ENCODE data around the gene KIRREL2. TPM values are rescaled to one million over a fixed set of nuclear protein-coding genes. Genes with fewer than 3 reads are reported as not detected.

KIRREL2 gene
- total and polyA plus RNA-seq, 4 donors, result not detected

- Histone ChIP-seq H3K9me3 (ENCODE audit: control insufficient read depth in 4 of 4, low read length in 3 of 4) (no peaks in the 10 kb centered on the region), H3K27ac (ENCODE audit: low read depth in 1 of 2, low read length in 2 of 2) (no peak overlapping the region), H3K9ac (ENCODE audit: low read depth in 1 of 2, low read length in 2 of 2) (no peak overlapping the region), H3K4me3 (ENCODE audit: low read depth in 1 of 3, low read length in 3 of 3) (no peak overlapping the region), H3K4me1 (ENCODE audit: control insufficient read depth in 4 of 4, insufficient read depth in 4 of 4, low read length in 3 of 4) (peaks cover 0 to 6% (median 2%) of the 10 kb centered on the region in 4 donors), H3K36me3 (ENCODE audit: control insufficient read depth in 4 of 4, insufficient read depth in 3 of 4, low read depth in 1 of 4, low read length in 3 of 4) (no peaks in the 10 kb centered on the region), H3K27me3 (ENCODE audit: control insufficient read depth in 4 of 4, insufficient read depth in 4 of 4, low read length in 3 of 4) (peaks cover 0 to 4% (median 0%) of the 10 kb centered on the region in 4 donors)
- no peak for DNase-seq (ENCODE audit: low spot score)
- 66% methylated on average over 14 of the region's 14 CpGs for WGBS
- TF ChIP-seq YY1 (IDR thresholded peaks at IDR 0.05) (no peak), RXRA (IDR thresholded peaks at IDR 0.05) (peak in 1 of 2 donors; percentile 39)
Measured at GRCh38 chr19:35862528-35862927, 5.8 kb downstream of the KIRREL2 start.

DNA sequence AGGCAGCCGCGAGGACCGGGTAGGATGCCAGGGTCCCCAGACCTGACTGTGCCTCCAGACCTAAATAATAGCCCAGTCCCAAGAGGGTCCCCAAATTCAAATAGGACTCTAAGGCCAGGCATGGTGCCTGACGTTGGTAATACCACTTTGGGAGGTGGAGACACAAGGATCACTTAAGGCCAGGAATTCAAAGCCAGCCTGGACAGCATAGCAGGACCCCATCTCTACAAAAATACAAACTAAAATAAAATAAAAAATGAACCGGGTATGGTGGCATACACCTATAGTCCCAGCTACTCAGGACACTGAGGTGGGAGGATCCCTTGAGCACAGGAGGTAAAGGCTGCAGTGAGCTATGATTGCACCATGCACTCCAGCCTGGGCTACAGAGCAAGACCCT, 6.3 kb downstream of the KIRREL2 start:
- no peak overlapping the region for H3K27ac ChIP-seq (ENCODE audit: low read depth in 1 of 2, low read length in 2 of 2)
- 89% methylated on average over 5 of the region's 5 CpGs for WGBS
- DNase-seq (ENCODE audit: low spot score), result no peak
- H3K4me3 ChIP-seq (ENCODE audit: low read depth in 1 of 3, low read length in 3 of 3), result no peak overlapping the region
- H3K9me3 ChIP-seq (ENCODE audit: control insufficient read depth in 4 of 4, low read length in 3 of 4), result no peaks in the 10 kb centered on the region
- H3K36me3 ChIP-seq (ENCODE audit: control insufficient read depth in 4 of 4, insufficient read depth in 3 of 4, low read depth in 1 of 4, low read length in 3 of 4), result no peaks in the 10 kb centered on the region
- H3K9ac ChIP-seq (ENCODE audit: low read depth in 1 of 2, low read length in 2 of 2), result no peak overlapping the region
- H3K27me3 ChIP-seq (ENCODE audit: control insufficient read depth in 4 of 4, insufficient read depth in 4 of 4, low read length in 3 of 4), result peaks cover 0 to 4% (median 0%) of the 10 kb centered on the region in 4 donors
- peaks cover 0 to 7% (median 2%) of the 10 kb centered on the region in 4 donors for H3K4me1 ChIP-seq (ENCODE audit: control insufficient read depth in 4 of 4, insufficient read depth in 4 of 4, low read length in 3 of 4)
- TF ChIP-seq, protein P1, sequence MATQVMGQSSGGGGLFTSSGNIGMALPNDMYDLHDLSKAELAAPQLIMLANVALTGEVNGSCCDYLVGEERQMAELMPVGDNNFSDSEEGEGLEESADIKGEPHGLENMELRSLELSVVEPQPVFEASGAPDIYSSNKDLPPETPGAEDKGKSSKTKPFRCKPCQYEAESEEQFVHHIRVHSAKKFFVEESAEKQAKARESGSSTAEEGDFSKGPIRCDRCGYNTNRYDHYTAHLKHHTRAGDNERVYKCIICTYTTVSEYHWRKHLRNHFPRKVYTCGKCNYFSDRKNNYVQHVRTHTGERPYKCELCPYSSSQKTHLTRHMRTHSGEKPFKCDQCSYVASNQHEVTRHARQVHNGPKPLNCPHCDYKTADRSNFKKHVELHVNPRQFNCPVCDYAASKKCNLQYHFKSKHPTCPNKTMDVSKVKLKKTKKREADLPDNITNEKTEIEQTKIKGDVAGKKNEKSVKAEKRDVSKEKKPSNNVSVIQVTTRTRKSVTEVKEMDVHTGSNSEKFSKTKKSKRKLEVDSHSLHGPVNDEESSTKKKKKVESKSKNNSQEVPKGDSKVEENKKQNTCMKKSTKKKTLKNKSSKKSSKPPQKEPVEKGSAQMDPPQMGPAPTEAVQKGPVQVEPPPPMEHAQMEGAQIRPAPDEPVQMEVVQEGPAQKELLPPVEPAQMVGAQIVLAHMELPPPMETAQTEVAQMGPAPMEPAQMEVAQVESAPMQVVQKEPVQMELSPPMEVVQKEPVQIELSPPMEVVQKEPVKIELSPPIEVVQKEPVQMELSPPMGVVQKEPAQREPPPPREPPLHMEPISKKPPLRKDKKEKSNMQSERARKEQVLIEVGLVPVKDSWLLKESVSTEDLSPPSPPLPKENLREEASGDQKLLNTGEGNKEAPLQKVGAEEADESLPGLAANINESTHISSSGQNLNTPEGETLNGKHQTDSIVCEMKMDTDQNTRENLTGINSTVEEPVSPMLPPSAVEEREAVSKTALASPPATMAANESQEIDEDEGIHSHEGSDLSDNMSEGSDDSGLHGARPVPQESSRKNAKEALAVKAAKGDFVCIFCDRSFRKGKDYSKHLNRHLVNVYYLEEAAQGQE (IDR thresholded peaks at IDR 0.05), result no peak
- no peak for TF ChIP-seq SP1 (IDR thresholded peaks at IDR 0.05)
- TF ChIP-seq, protein P2, sequence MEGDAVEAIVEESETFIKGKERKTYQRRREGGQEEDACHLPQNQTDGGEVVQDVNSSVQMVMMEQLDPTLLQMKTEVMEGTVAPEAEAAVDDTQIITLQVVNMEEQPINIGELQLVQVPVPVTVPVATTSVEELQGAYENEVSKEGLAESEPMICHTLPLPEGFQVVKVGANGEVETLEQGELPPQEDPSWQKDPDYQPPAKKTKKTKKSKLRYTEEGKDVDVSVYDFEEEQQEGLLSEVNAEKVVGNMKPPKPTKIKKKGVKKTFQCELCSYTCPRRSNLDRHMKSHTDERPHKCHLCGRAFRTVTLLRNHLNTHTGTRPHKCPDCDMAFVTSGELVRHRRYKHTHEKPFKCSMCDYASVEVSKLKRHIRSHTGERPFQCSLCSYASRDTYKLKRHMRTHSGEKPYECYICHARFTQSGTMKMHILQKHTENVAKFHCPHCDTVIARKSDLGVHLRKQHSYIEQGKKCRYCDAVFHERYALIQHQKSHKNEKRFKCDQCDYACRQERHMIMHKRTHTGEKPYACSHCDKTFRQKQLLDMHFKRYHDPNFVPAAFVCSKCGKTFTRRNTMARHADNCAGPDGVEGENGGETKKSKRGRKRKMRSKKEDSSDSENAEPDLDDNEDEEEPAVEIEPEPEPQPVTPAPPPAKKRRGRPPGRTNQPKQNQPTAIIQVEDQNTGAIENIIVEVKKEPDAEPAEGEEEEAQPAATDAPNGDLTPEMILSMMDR (IDR thresholded peaks at IDR 0.05; ENCODE audit: low read depth, low read length, missing input control), result no peak
- TF ChIP-seq FOXA2 (IDR thresholded peaks at IDR 0.05), result no peak
- TF ChIP-seq JUND (IDR thresholded peaks at IDR 0.05), result no peak
- no peak for TF ChIP-seq YY1 (IDR thresholded peaks at IDR 0.05)
- no peak for TF ChIP-seq NR2F2 (IDR thresholded peaks at IDR 0.05)

DNA sequence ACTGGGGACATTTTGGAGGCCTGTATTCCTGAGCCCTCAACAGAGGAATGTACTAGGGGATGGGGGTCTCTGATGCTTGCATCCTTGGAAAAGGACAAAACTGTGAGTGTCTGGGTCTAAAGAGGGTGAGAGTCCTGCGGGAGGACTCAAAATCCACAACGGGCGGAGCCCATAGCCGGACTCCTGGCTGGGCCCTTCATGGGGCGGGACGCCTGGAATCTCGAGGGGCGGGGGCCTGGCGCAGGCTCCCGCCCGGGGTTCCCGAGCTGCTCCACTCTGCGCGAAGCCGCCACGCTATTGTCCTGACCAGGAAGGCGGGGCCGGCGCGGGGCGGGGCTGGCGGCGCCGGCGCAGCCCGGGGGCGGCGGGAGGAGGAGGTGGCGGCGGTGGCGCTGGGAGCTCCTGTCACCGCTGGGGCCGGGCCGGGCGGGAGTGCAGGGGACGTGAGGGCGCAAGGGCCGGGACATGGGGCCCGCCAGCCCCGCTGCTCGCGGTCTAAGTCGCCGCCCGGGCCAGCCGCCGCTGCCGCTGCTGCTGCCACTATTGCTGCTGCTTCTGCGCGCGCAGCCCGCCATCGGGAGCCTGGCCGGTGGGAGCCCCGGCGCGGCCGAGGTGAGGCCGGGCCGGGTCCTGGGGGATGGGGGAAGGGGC, 11.6 kb downstream of the KIRREL2 start, which contains the start of gene APLP1:
Gene APLP1, plus strand, starts transcription at position 403 of the 651 bp plus-strand sequence. Its CDS starts 63 bp downstream, at position 466.
- WGBS, result 3% methylated on average over 60 of the region's 60 CpGs
- Histone ChIP-seq H3K27me3 (ENCODE audit: control insufficient read depth in 4 of 4, insufficient read depth in 4 of 4, low read length in 3 of 4) (peaks cover 0 to 3% (median 2%) of the 10 kb centered on the region in 4 donors), H3K9me3 (ENCODE audit: control insufficient read depth in 4 of 4, low read length in 3 of 4) (no peaks in the 10 kb centered on the region), H3K4me1 (ENCODE audit: control insufficient read depth in 4 of 4, insufficient read depth in 4 of 4, low read length in 3 of 4) (peaks cover 3 to 17% (median 10%) of the 10 kb centered on the region in 4 donors), H3K4me3 (ENCODE audit: low read depth in 1 of 3, low read length in 3 of 3) (peak within 1 kb of the TSS in 1 of 3 donors; percentile 57), H3K27ac (ENCODE audit: low read depth in 1 of 2, low read length in 2 of 2) (no peak within 1 kb of the TSS), H3K9ac (ENCODE audit: low read depth in 1 of 2, low read length in 2 of 2) (no peak within 1 kb of the TSS), H3K36me3 (ENCODE audit: control insufficient read depth in 4 of 4, insufficient read depth in 3 of 4, low read depth in 1 of 4, low read length in 3 of 4) (no peaks in the 10 kb centered on the region)
- no peak for DNase-seq (ENCODE audit: low spot score)
- TF ChIP-seq NR2F2 (IDR thresholded peaks at IDR 0.05), result no peak
- TF ChIP-seq, protein P2 (IDR thresholded peaks at IDR 0.05; ENCODE audit: low read depth, low read length, missing input control), result no peak
- no peak for TF ChIP-seq YY1 (IDR thresholded peaks at IDR 0.05)
- TF ChIP-seq ATF3 (IDR thresholded peaks at IDR 0.05), result no peak
- TF ChIP-seq SP1 (IDR thresholded peaks at IDR 0.05), result no peak
- TF ChIP-seq RAD21 (IDR thresholded peaks at IDR 0.05), result no peak
- TF ChIP-seq, protein P3, sequence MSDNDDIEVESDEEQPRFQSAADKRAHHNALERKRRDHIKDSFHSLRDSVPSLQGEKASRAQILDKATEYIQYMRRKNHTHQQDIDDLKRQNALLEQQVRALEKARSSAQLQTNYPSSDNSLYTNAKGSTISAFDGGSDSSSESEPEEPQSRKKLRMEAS (IDR thresholded peaks at IDR 0.05), result no peak

All from liver (tissue), 9 donors.